Motor neuron (in vitro differentiated cells): Measurements from ENCODE around the gene GOLGA6C. TPM values are rescaled to one million over a fixed set of nuclear protein-coding genes. Genes with fewer than 3 reads are reported as not detected.
"Not testable (repeated sequence)": the region's sequence is repeated elsewhere in the genome, so short reads cannot be mapped to it uniquely, and the experiment has no call there.

Experiments used
- ATAC-seq, 8 experiments: fragments of 200-7000 bp; cut with Tn5 transposase; replicated peaks in 6 of 8; 2 replicates each; pipeline ENCODE4 v1.8.0; 2021; ENCODE audit warnings: mild to moderate bottlenecking in 8 of 8, moderate library complexity in 8 of 8
- H3K27ac ChIP-seq, 2 donors: fragments of 250-450 bp; sonication (Bioruptor Pico); 2 replicates each; pipeline ENCODE4 v1.9.0; 2021; ENCODE audit warnings: antibody characterized with exemption in 2 of 2, mild to moderate bottlenecking in 2 of 2, moderate library complexity in 1 of 2
- H3K4me1 ChIP-seq, 2 donors: fragments of 250-450 bp; sonication (Bioruptor Pico); replicated peaks in 1 of 2; 2 replicates each; pipeline ENCODE4 v1.6.1; 2021; ENCODE audit warnings: antibody characterized with exemption in 2 of 2, mild to moderate bottlenecking in 2 of 2, moderate library complexity in 1 of 2
- H3K4me3 ChIP-seq, 5 donors: fragments of 250-450 bp; sonication (Bioruptor Pico); 2 replicates each; pipeline ENCODE4 v1.9.0; 2021; ENCODE audit warnings: antibody characterized with exemption in 5 of 5, mild to moderate bottlenecking in 5 of 5, moderate library complexity in 4 of 5
- WGBS, 10 experiments: fragments of 450-650 bp; shearing (Covaris generic); methylation state at CpG; one replicate each; pipeline ENCODE4 v1.0.0; 2022; 5-methylcytosine and 5-hydroxymethylcytosine counted together
- in situ Hi-C, 9 experiments: fragments of 400-800 bp; cut with MboI; loops; one replicate each; pipeline ENCODE4 v1.15.0; 2021; ENCODE audit warnings: low sequenced_read_pairs in 9 of 9, low pct_unique_long_range_greater_than_20kb in 2 of 9; ENCODE audit not compliant: unreplicated experiment in 9 of 9
- total RNA-seq, 8 experiments: library from RNA; unstranded; fragments of 300-600 nt; gene quantifications; 2 replicates each; pipeline versions ENCODE4 v1.2.3 to v1.2.4, GENCODE V29; 2022

The GOLGA6C gene
- total RNA-seq, 8 experiments from 2014 or later, result 0.54 to 1.6 TPM; not detected in 6

DNA sequence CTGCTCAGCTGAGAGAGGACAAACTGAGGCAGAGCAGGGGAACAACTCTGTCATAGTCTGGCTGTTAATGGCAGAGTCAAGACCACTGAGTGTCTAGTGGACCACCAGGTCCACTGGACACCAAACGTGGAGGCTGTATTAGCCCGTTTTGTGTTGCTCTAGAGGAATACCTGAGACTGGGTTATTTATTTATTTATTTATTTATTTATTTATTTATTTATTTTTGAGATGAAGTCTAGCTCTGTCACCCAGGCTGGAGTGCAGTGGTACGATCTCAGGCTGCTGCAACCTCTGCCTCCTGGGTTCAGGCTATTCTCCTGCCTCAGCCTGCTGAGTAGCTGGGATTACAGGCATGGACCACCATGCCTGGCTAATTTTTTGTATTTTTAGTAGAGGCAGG lies 40.6 kb upstream of the GOLGA6C start:
- ATAC-seq, H3K4me3 ChIP-seq, H3K27ac ChIP-seq, H3K4me1 ChIP-seq, in situ Hi-C loops: not testable (repeated sequence)
- WGBS, 10 experiments, result 30 to 100% (median 96%) methylated on average over 1 to 3 of the region's 3 CpGs; no CpG with 5 or more reads in 4 of the 10 experiments

DNA sequence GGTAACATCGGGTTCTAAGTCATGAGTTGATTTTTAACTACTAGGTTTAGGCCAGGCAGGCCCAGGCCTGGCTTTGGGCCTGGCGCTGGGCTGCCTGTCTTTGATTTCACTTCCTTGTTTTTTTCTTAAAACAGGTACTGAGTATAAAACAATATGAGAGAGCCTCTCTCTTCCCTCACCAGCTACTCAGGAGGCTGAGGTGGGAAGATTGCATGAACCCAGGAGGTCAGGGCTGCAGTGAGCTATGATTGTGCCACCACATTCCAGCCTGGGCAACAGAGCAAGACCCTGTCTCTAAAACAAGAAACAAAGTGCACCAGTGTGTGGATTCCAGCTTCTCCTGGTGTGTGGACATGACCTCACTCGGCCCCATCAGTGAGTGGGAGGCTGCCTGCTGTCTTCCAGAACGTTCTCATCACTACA lies 38.6 kb upstream of the GOLGA6C start:
- H3K4me1 ChIP-seq, ATAC-seq, in situ Hi-C loops, H3K4me3 ChIP-seq, H3K27ac ChIP-seq: not testable (repeated sequence)
- 57 to 100% (median 66%) methylated on average over 1 of the region's 4 CpGs; no CpG with 5 or more reads in 6 of the 10 experiments for WGBS, 10 experiments

DNA sequence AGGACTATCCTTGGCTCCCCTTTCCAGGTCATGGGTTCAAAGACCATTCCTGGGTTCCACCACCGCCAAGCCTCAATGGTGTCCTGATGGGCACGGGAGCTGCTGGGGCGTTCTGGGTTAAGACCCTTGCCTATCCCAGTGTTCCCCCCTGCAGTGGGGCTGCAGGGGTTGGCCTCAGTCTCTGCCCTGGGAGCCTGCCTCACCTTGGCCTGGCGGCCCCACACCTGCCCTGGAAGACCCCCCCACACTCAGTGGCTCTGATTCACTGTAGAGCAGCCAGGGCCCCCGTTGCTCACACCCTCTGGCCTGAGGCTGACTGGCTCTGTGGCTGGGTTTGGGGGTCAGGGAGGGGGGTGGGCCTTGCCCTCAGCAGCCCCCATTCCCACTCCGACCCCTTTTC lies 34.4 kb upstream of the GOLGA6C start:
- H3K4me1 ChIP-seq, result no peaks in the 10 kb centered on the region
- no peak overlapping the region for H3K27ac ChIP-seq
- ATAC-seq, result no peak
- WGBS, 10 experiments, result 93 to 100% methylated on average over 1 to 3 of the region's 6 CpGs; no CpG with 5 or more reads in 8 of the 10 experiments
- in situ Hi-C loops, result no loop called here
- no peak overlapping the region for H3K4me3 ChIP-seq

DNA sequence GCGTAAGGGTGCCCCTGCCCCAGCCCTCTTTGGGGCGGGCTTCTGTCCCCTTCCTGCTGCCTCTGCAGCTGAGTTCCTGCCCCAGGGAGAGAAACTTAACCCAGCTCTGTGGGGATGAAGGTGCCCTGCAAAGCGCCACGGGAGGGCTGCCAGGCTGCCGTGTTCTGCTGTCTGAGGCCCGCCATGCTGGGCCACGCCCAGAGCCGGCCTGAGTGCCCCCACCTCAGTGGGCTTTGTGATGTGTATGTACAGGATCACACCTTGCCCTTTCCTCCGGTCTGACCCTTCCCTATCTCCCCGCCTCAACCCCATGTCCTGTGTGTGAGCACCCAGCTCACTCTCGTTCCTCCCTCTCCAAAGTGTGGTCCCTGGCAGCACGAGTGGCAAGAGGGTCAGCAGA lies 33.9 kb upstream of the GOLGA6C start:
- 70 to 100% (median 80%) methylated on average over 1 to 4 of the region's 12 CpGs; no CpG with 5 or more reads in 4 of the 10 experiments for WGBS, 10 experiments
- ATAC-seq, result no peak
- no peaks in the 10 kb centered on the region for H3K4me1 ChIP-seq
- in situ Hi-C loops, result no loop called here
- no peak overlapping the region for H3K27ac ChIP-seq
- H3K4me3 ChIP-seq, result no peak overlapping the region

DNA sequence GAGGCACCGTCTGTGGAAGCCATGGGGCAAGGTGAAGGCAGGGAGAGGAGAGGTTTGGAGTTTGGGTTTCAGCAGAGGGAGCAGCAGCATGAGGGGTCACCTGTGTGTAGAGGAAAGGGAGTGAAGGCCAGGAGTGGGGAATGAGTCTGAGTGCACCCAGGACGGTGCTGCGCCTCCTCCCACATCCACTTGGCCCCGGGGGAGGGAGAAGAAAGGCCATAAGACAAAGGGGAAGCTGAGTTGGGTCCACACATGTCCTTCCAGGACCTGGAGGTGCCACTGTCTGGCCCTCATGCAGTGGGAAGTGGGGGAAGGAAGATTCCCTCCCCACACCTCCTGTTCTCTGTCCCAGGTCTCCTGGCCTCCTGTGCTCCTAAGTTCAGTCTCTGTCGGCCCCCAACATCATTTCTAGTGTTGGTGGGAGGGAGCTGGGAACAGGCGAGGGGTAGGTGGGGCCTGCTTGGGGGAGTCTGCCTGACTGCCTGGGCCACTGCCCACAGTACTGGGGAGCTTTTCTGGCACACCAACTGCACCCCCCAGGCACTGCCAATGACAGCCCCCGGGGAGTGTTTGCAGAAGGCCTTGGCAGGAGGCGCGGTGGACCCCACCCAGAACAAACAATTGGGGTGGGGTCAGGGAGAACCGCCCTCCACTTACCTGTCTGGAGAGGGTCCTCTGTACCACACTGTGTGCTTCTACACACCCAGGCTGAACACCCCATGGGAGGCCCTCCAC lies 32.9 kb upstream of the GOLGA6C start:
- H3K4me1 ChIP-seq, H3K27ac ChIP-seq, H3K4me3 ChIP-seq, in situ Hi-C loops, ATAC-seq: not testable (repeated sequence)
- WGBS, 10 experiments, result 62 to 80% methylated on average over 1 to 4 of the region's 10 CpGs; no CpG with 5 or more reads in 8 of the 10 experiments

DNA sequence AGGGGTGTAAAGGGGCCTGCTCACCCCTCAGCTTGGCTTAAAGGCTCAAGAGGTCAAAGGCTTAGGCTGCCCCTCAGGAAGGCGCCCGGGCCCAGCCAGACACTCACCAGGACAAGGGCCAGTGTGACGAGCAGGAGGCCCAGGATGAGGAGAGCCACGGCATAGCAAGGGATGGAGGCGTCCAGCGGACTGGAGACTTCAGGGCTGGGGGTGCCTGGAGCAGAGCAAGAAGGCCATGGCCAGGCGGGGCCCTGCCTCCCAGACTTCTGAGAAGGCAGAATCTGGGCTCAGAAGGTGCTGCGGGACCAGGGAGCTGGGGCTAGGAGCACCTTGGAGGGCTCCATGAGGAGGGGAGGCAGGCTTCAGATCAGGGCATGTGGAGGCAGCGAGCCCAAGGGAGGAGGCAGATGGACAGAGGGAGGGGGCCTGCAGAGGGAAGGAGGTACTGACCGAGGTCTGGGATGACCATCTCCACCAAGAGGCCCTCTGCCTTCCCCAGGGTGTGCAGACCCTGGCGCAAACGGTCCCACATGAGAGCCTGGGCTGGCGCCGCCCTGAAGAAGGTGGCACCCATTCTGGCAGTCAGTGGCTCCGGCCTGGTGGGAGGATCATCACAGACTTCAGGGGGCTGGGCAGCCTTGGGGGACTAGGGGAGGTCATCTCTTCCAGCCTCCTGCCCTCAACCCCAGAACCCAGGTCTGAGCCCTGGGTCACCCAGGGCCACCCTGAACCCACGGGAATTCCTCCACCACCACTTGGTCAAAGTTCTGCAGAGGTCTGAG lies 32.0 kb upstream of the GOLGA6C start:
- no peak for ATAC-seq
- no peak overlapping the region for H3K27ac ChIP-seq
- 79 to 100% (median 80%) methylated on average over 1 to 2 of the region's 16 CpGs; no CpG with 5 or more reads in 7 of the 10 experiments for WGBS, 10 experiments
- in situ Hi-C loops, result no loop called here
- no peaks in the 10 kb centered on the region for H3K4me1 ChIP-seq
- H3K4me3 ChIP-seq, result no peak overlapping the region

DNA sequence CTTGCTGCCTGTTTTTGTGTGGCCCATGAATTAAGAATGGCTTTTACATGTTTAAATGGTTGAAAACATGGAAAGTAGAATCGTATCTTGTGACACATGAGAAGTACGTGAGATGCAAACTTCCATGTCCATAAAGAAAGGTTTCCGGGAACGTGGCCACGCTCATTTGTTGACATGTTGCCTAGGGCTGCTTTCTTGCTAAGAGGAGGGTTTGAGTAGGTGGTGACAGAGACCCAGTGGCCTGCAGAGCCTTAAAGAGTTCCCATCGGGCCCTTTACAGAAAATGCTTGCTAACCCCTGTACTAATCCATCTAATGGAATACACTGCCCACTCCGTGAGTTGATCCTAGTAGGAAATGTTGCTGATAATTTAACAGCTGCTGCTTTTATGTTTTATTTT lies 31.0 kb upstream of the GOLGA6C start:
- H3K4me1 ChIP-seq, in situ Hi-C loops, ATAC-seq, H3K27ac ChIP-seq, H3K4me3 ChIP-seq: not testable (repeated sequence)
- WGBS, 10 experiments, result 60 to 90% (median 67%) methylated on average over 1 to 7 of the region's 7 CpGs; no CpG with 5 or more reads in 3 of the 10 experiments

DNA sequence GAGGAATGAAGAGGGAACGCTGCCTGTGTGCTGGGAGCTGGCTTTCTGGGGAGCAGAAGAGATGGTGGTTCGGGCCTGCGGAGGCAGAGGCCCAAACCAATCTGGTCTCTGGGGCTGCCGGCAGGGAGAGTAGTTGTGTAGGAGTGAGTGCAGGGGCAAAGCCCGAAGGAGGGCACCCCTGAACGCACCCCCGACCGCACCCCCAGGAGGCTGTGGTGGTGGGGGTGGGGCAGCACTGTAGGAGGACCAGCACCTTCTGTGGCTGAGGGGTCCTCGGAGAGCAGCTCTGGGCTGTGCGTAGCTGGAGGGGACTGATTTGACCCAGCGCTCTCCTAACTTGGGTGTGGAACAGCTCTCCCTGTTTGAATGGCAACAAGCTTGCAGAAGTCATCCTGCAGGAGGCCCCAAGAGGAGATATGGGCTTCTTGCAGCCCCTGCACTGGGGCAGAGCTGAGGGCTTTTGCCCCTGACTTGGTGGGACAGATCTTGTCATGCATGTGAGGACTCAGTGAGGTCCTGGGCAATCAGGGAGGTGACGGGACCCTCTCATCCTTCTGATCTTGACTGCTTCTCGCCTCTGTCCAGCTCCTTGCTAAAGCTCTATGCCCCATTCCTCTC lies 30.4 kb upstream of the GOLGA6C start:
- in situ Hi-C loops, result no loop called here
- 71 to 100% (median 95%) methylated on average over 1 to 3 of the region's 13 CpGs; no CpG with 5 or more reads in 6 of the 10 experiments for WGBS, 10 experiments
- Histone ChIP-seq H3K27ac (no peak overlapping the region), H3K4me1 (no peaks in the 10 kb centered on the region), H3K4me3 (no peak overlapping the region)
- ATAC-seq, result no peak

DNA sequence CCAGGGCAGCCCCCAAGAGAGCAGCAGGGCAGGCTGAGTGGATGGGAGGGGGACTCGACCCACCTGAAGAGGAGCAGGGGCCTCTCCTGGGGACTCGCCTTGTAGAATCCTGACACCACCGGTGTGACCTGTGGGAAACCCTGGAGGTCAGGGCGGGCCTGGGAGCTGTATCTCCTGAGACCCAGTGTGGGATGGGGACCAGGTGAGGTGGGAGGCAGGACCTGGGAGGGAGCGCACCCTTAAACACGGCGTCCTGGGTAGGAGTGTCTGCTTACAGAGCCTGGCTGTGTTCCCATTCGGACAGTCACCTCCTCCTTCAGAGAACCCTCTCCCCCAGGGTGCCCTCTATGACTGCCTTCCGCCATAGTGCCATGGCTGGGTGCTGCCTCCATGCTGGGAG lies 29.3 kb upstream of the GOLGA6C start:
- ATAC-seq, result no peak
- WGBS, 10 experiments, result 60 to 100% (median 94%) methylated on average over 1 to 4 of the region's 9 CpGs; no CpG with 5 or more reads in 6 of the 10 experiments
- in situ Hi-C loops, result no loop called here
- H3K4me1 ChIP-seq, result no peaks in the 10 kb centered on the region
- no peak overlapping the region for H3K27ac ChIP-seq
- H3K4me3 ChIP-seq, result no peak overlapping the region

DNA sequence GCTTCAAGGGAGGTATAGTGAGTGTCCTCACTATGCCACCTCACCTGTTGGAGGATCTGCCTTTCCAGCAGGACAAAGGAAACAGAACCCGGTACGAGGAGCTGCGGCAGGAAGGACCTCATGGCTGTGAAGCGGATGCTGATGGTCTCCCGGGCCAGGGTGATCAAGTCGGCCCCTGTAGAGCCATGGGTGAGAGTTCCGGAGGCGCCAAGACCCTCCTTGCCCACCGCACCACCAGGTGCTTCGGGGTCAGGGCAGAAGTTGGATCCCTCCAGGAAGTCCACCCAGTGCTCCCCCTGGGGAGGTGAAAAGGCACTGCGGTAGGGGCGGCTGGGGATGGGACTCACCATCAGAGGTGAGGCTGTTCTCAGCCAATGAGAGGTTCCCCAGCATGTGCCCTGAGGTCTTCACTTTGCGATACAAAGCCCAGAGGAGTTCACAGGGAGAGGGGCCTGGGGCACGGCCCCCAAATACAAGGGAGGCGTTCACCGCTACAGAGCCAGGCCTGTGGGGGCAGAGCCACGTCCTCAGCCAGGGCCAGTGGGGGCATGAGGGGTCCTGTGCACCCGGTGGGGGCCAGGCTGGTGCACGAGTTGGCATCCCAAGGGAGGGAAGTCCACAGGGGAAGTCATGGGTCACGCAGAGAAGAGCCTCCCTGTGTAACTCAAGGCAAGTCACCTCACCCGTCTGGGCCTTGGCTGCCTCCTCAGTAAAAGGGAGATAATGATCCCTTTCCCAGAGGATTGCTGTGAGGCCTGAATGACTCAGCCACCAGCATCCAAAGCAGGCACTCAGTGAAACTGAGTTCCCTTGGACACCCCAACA lies 28.7 kb upstream of the GOLGA6C start:
- no peak overlapping the region for H3K27ac ChIP-seq
- WGBS, 10 experiments, result 67 to 93% (median 80%) methylated on average over 1 to 4 of the region's 21 CpGs; no CpG with 5 or more reads in 4 of the 10 experiments
- H3K4me3 ChIP-seq, result no peak overlapping the region
- no peaks in the 10 kb centered on the region for H3K4me1 ChIP-seq
- in situ Hi-C loops, result no loop called here
- peak in 1 of 8 experiments; percentile 13 for ATAC-seq

DNA sequence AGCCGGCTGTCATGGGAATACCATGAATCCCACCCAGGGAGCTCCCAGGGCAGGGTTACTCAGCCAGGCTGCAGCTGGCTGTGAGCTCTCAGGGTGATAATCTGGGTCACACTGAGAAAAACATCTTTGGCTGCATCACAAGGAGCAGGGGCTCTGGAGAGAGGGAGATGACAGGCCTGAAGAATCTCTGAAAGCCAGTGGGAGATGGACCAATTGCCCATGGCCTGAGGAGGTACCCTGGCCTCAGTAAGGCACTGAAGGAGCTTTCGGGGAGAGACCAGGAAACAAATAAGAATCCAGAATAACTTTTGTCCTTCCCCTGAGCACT lies 28.2 kb upstream of the GOLGA6C start:
- no peak overlapping the region for H3K27ac ChIP-seq
- 71 to 100% methylated on average over 1 to 2 of the region's 2 CpGs; no CpG with 5 or more reads in 8 of the 10 experiments for WGBS, 10 experiments
- H3K4me3 ChIP-seq, result no peak overlapping the region
- no peak for ATAC-seq
- in situ Hi-C loops, result no loop called here
- H3K4me1 ChIP-seq, result no peaks in the 10 kb centered on the region

DNA sequence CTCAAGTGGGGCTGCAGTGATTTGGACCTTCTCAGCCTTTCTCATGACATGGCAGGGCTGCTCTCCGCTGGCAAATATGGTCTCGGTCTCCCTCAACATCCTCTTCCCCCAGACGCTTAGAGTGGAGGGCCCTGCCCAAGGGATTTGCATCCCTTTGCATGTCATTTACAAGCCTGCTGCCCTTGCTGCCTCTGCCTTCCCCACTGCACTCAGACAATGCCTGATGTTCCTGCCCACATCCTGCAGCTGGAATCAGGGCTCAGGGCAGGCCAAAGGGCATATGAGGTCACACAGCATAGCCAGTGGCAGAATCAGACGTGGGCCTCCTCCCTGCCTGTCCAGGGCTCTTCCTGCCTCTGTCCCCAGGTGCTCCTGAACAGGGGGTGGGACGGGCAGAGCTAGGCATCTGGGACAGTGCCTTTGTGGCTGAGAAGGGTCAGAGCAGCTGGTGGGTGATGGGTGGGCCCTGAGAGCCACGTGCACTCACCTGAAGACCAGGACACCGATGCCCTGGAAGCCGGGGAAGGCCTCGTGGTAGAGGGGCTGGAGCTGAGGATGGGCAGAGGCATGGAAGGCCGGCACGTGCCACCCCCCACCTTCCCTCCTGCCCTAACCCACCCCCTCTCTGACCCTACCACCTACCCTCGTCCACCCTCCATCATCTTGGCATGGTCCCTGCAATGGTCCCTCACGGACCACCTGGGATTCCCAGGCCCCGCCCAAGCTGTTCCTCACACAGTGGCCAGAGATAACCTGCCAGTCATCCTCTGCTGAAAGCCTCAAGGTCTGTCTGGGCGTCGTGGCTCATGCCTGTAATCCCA lies 27.4 kb upstream of the GOLGA6C start:
- peak in 3 of 8 experiments; percentile 96 to 98 (median 97) for ATAC-seq
- no peaks in the 10 kb centered on the region for H3K4me1 ChIP-seq
- H3K27ac ChIP-seq, result no peak overlapping the region
- in situ Hi-C loops, result no loop called here
- H3K4me3 ChIP-seq, result no peak overlapping the region
- 7 to 80% (median 71%) methylated on average over 1 to 5 of the region's 16 CpGs; no CpG with 5 or more reads in 6 of the 10 experiments for WGBS, 10 experiments
